Muscle of arm (tissue), 12 donors: ENCODE data around the gene ALDH18A1. TPM values are rescaled to one million over a fixed set of nuclear protein-coding genes. Genes with fewer than 3 reads are reported as not detected.

Experiments used
- DNase-seq: peaks from one replicate; pipeline ENCODE4 v3.0.0-alpha.2; 2013
- polyA plus RNA-seq, 12 donors: library from polyadenylated mRNA; unstranded; fragments of 120-200 nt; gene quantifications; one replicate each; pipeline ENCODE4 v1.2.1, GENCODE V29; 2013; ENCODE audit not compliant: insufficient read length in 12 of 12

Gene ALDH18A1
- polyA plus RNA-seq, 12 donors, result 33.6 to 63.3 (median 48.7) TPM; not detected in 1

DNA sequence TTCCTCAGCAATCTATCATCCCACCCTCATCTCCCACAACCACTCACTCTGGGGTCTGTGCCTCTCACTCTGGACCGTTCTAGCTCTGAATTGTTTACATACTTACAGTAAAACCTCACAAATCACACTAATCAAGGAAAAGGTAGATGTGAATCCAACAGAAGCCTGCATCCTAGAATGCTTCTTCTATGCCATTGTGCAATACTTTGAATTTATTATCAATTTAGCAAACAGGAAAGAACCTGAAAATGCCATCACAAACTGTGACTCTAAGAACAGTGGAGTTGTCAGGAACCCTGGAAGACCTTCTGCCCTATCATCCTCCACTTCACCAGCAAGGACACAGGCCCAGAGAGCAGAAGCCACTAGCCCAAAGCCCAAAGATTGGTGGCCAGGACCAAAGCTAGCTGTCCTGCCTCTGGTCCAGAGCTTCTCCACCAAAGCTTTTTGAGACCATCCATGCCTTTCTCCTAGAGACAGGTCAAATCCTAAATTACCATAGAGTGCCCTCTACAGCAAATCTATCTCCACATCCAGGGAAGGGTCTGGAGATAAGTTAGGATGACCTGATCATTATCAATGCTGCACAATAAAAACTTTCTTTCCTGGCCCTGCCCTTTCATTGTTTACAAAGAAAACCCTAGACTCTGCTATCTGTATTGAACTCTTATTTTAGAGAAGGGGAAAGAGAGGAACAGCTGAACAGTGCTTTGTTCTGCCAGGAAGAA, 97.8 kb downstream of the ALDH18A1 start:
- DNase-seq, result no peak

GRCh38 chr10:95556994-95557767, 99.3 kb downstream of the ALDH18A1 start:
- no peak for DNase-seq

Other genes with a start within 250 kb of the ALDH18A1 start
- 100 to 1,000 TPM in 3 of 12 donors, 10 to 100 TPM in 8, not detected in 1; 47.7 to 149 (median 78.2) TPM for gene SORBS1, start 95.3 kb downstream of the ALDH18A1 start, polyA plus RNA-seq
- gene TCTN3, start 37.2 kb upstream of the ALDH18A1 start, polyA plus RNA-seq, result 10 to 100 TPM in 11 of 12 donors, not detected in 1; 23.8 to 44.8 (median 29.0) TPM
- 10 to 100 TPM in 11 of 12 donors, not detected in 1; 12.7 to 20.0 (median 14.3) TPM for gene ENTPD1, start 99.5 kb upstream of the ALDH18A1 start, polyA plus RNA-seq